K562 (cell line): ENCODE data around the gene DIPK1B. TPM values are rescaled to one million over a fixed set of nuclear protein-coding genes. Genes with fewer than 3 reads are reported as not detected.

Experiments used
- ATAC-seq: fragments of 200-7000 bp; cut with Tn5 transposase; 3 replicates; pipeline ENCODE4 v1.9.1; 2020; ENCODE audit warnings: moderate library complexity
- BruUV-seq: library from RNA; stranded (reverse); fragments of 400-500 nt; replicated peaks from 2 replicates; lab custom pipeline; 2021; lab: Mats Ljungman, UMichigan
- CTCF ChIA-PET: fragments of 300-600 bp; formaldehyde crosslinking; extraction: SDS; loops from one replicate; lab custom pipeline; 2021; ENCODE audit warnings: low intra/inter-chr PET ratio; lab: Yijun Ruan, JAX
- POLR2A ChIA-PET: fragments of 300-600, 350-650 bp; sonication (Branson Sonifier 250); formaldehyde crosslinking; extraction: SDS; loops from one replicate; lab custom pipeline; 2021; ENCODE audit warnings: antibody characterized with exemption, inconsistent platforms; lab: Yijun Ruan, JAX
- DNase-seq, 4 experiments: peaks; one replicate each; pipeline versions ENCODE4 v3.0.0 to v3.0.0-alpha.2; 2011 to 2018; ENCODE audit warnings: low spot score in 3 of 4, mixed read lengths in 3 of 4; ENCODE audit errors: extremely low read depth in 1 of 4
- FAIRE-seq: peaks from 2 replicates; lab custom pipeline; 2011; peaks lifted over from hg19 to GRCh38; lab: Jason Lieb, UNC
- H2AFZ ChIP-seq: 2 replicates; pipeline ENCODE4 v1.6.0; 2011; ENCODE audit warnings: low read depth, low read length, control low read depth, inconsistent platforms
- H3K27ac ChIP-seq: fragments of 200-600 bp; 3 replicates; pipeline ENCODE4 v1.8.0; 2011; ENCODE audit warnings: low read depth, mild to moderate bottlenecking, control low read depth, inconsistent platforms, low read length, moderate library complexity, mixed read lengths; ENCODE audit errors: extremely low read depth
- H3K27me3 ChIP-seq, 2 experiments: fragments of 300-600 bp in 1 of 2; 2 replicates in 1 of 2; 3 replicates in 1 of 2; pipeline versions ENCODE4 v1.6.0 to v1.8.0; 2011; ENCODE audit warnings: inconsistent platforms in 2 of 2, low read length in 2 of 2, mild to moderate bottlenecking in 1 of 2, mixed read lengths in 1 of 2, moderate library complexity in 1 of 2; ENCODE audit not compliant: control insufficient read depth in 2 of 2, insufficient read depth in 2 of 2
- H3K36me3 ChIP-seq: fragments of 300-600 bp; 3 replicates; pipeline ENCODE4 v1.8.0; 2011; ENCODE audit warnings: mild to moderate bottlenecking, low read length, inconsistent platforms; ENCODE audit not compliant: control insufficient read depth, insufficient read depth
- H3K4me1 ChIP-seq, 2 experiments: fragments of 200-600 bp in 1 of 2; replicated peaks in 1 of 2; 2 replicates in 1 of 2; 3 replicates in 1 of 2; pipeline versions ENCODE4 v1.5.1 to v1.8.0; 2011; ENCODE audit warnings: inconsistent platforms in 2 of 2, low read length in 2 of 2, mild to moderate bottlenecking in 1 of 2, mixed read lengths in 1 of 2, moderate library complexity in 1 of 2; ENCODE audit not compliant: control insufficient read depth in 2 of 2, insufficient read depth in 2 of 2
- H3K4me2 ChIP-seq: 2 replicates; pipeline ENCODE4 v1.6.1; 2011; ENCODE audit warnings: low read length, control low read depth, inconsistent platforms, mixed read lengths; ENCODE audit not compliant: insufficient read depth
- H3K4me3 ChIP-seq: fragments of 200-600 bp; sonication (generic), shearing (Covaris generic); 2 replicates; pipeline ENCODE4 v1.5.1; 2016; ENCODE audit warnings: control low read depth, inconsistent platforms
- H3K79me2 ChIP-seq: fragments of 200-600 bp; 3 replicates; pipeline ENCODE4 v1.8.0; 2011; ENCODE audit warnings: low read length, inconsistent platforms; ENCODE audit not compliant: control insufficient read depth, insufficient read depth
- H3K9ac ChIP-seq, 2 experiments: 2 replicates each; pipeline versions ENCODE4 v1.6.0 to v1.6.1; 2011; ENCODE audit warnings: low read depth in 2 of 2, low read length in 2 of 2, control low read depth in 1 of 2, inconsistent platforms in 1 of 2, mild to moderate bottlenecking in 1 of 2, mixed read lengths in 1 of 2; ENCODE audit not compliant: insufficient read depth in 1 of 2
- H3K9me1 ChIP-seq: one replicate; pipeline ENCODE4 v1.6.0; 2011; ENCODE audit warnings: inconsistent platforms, mild to moderate bottlenecking, low read length, moderate library complexity; ENCODE audit not compliant: control insufficient read depth, insufficient read depth
- H3K9me3 ChIP-seq: replicated peaks from 2 replicates; pipeline ENCODE4 v1.5.1; 2011; ENCODE audit warnings: low read depth, low read length, inconsistent platforms; ENCODE audit not compliant: control insufficient read depth, insufficient read depth
- H4K20me1 ChIP-seq: replicated peaks from 2 replicates; pipeline ENCODE4 v1.6.1; 2011; ENCODE audit warnings: low read length, inconsistent platforms, mixed read lengths; ENCODE audit not compliant: control insufficient read depth, insufficient read depth
- ZBTB7A ChIP-seq: IDR thresholded peaks from 2 replicates; pipeline ENCODE4 v1.6.1; 2011; ENCODE audit warnings: low read depth, mild to moderate bottlenecking, low read length, moderate library complexity, borderline replicate concordance; ENCODE audit not compliant: control insufficient read depth
- WGBS: fragments of 100-300 bp; shearing (Covaris generic); methylation state at CpG from one replicate; pipeline ENCODE4 v1.1.6; 2016; ENCODE audit warnings: low coverage, mixed read lengths; ENCODE audit not compliant: insufficient coverage; ENCODE audit errors: missing lambda C conversion rate; 5-methylcytosine and 5-hydroxymethylcytosine counted together
- in situ Hi-C: fragments of 300-500 bp; cut with MboI; formaldehyde crosslinking; loops from 4 replicates; pipeline ENCODE4 v1.15.0; 2018; ENCODE audit warnings: inconsistent platforms, mixed read lengths
- intact Hi-C: fragments of 100-400 bp; cut with micrococcal nuclease; formaldehyde crosslinking; loops from 2 replicates; pipeline ENCODE4 v1.14.2; 2022
- polyA plus RNA-seq, 8 experiments: library from polyadenylated mRNA; depleted of rRNA in 4 of 8; stranded (reverse) in 5 of 8; unstranded in 3 of 8; fragments of >200 nt; fragmentation: Nextera tagmentation in 2 of 8; fragmentation: Illumina TruSeq in 1 of 8; extraction: Ambion mirVana in 2 of 8; extraction: Trizol in 1 of 8; gene quantifications; 2 replicates each; pipeline versions ENCODE4 v1.2.1 to v1.2.3, GENCODE V29; 2011 to 2014; ENCODE audit warnings: inconsistent platforms in 1 of 8, missing spikeins in 1 of 8
- total RNA-seq, 7 experiments: library from RNA; depleted of rRNA in 6 of 7; stranded (reverse); fragments of >200 nt in 6 of 7; fragmentation: Illumina TruSeq in 2 of 7; extraction: Trizol in 2 of 7; gene quantifications; 2 replicates each; pipeline versions ENCODE4 v1.2.1 to v1.2.3, GENCODE V29; 2011 to 2021; ENCODE audit warnings: low replicate concordance in 1 of 7
- TF ChIP-seq, protein P1 (sequence below), 2 experiments: fragments of 450-650 bp in 1 of 2; sonication (generic) in 1 of 2; formaldehyde crosslinking in 1 of 2; IDR thresholded peaks; 2 replicates each; pipeline versions ENCODE4 v1.7.1 to v1.9.0; 2016 to 2022; ENCODE audit warnings: inconsistent platforms in 1 of 2, mild to moderate bottlenecking in 1 of 2, missing genetic modification reagents in 1 of 2

DIPK1B gene
- total and polyA plus RNA-seq, 9 of the 15 experiments (the other 6 are each of a cell fraction or from before 2014, with no cell fraction given), result 0.08 to 22.3 (median 5.9) TPM

DNA sequence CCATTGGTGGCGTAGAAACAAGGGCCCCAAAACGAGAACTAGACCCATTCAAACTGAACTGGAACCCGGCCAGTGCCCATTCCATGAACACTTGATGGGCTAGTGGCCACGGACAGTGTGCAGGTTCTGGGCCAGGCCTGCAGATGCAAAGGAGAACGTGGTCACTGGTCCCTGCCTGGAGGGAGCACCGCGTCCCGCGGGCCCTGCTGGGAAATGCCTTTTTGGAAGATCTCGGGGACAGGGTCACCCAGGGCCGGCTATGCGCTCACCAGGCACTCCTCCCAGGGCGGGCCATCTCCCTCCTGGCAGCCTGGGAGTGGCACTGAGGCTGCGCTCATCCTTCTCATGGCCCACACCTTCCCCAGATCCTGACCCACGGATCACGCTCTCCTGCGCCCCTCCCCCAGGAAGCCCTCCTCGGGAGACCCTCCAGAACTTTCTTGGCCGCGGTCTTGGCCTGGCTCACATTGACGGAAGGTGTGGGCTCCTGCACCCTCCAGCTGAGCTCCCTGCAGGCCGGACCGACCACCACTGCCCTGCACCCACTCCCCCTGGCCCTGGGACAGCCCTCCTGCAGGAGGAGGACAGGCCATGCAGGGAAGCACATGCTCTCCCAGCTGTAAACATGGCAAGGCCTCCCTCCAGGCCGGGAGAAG, 2.8 kb upstream of the DIPK1B start:
- ChIA-PET CTCF (no interaction called here), POLR2A (no interaction called here)
- intact Hi-C loops (no loop called here), in situ Hi-C loops (no loop called here)
- BruUV-seq, result no TSS peak
- Histone ChIP-seq H3K27ac (no peak overlapping the region), H3K4me1 (peaks cover 20 to 57% of the 10 kb centered on the region in 2 experiments), H2AFZ (no peak overlapping the region), H4K20me1 (no peaks in the 10 kb centered on the region), H3K9me3 (no peaks in the 10 kb centered on the region), H3K9ac (peak overlapping the region in 1 of 2 experiments; percentile 48; a peak in 1 of 4 replicates), H3K4me3 (no peak overlapping the region), H3K4me2 (no peak overlapping the region), H3K9me1 (no peaks in the 10 kb centered on the region), H3K36me3 (peaks cover 3% of the 10 kb centered on the region; the same call in 1 of the 3 replicates), H3K79me2 (peaks cover 12% of the 10 kb centered on the region), H3K27me3 (no peaks in the 10 kb centered on the region)
- 82% methylated on average over 21 of the region's 24 CpGs for WGBS
- no peak for DNase-seq
- ATAC-seq, result no peak
- FAIRE-seq, result no peak
- TF ChIP-seq, protein P1, sequence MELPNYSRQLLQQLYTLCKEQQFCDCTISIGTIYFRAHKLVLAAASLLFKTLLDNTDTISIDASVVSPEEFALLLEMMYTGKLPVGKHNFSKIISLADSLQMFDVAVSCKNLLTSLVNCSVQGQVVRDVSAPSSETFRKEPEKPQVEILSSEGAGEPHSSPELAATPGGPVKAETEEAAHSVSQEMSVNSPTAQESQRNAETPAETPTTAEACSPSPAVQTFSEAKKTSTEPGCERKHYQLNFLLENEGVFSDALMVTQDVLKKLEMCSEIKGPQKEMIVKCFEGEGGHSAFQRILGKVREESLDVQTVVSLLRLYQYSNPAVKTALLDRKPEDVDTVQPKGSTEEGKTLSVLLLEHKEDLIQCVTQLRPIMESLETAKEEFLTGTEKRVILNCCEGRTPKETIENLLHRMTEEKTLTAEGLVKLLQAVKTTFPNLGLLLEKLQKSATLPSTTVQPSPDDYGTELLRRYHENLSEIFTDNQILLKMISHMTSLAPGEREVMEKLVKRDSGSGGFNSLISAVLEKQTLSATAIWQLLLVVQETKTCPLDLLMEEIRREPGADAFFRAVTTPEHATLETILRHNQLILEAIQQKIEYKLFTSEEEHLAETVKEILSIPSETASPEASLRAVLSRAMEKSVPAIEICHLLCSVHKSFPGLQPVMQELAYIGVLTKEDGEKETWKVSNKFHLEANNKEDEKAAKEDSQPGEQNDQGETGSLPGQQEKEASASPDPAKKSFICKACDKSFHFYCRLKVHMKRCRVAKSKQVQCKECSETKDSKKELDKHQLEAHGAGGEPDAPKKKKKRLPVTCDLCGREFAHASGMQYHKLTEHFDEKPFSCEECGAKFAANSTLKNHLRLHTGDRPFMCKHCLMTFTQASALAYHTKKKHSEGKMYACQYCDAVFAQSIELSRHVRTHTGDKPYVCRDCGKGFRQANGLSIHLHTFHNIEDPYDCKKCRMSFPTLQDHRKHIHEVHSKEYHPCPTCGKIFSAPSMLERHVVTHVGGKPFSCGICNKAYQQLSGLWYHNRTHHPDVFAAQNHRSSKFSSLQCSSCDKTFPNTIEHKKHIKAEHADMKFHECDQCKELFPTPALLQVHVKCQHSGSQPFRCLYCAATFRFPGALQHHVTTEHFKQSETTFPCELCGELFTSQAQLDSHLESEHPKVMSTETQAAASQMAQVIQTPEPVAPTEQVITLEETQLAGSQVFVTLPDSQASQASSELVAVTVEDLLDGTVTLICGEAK (IDR thresholded peaks at IDR 0.05), result no peak
- TF ChIP-seq, protein P1 (CRISPR knock-in tag; IDR thresholded peaks at IDR 0.05), result no peak
- TF ChIP-seq ZBTB7A, result peak; percentile 22; the same call in 1 of the 2 replicates
